HG03378 (cell line): ENCODE measurements around the gene UTP20.

Source experiments
- ATAC-seq: cut with Tn5 transposase; IDR thresholded peaks from one replicate; pipeline ENCODE4 v1.9.1; 2021; ENCODE audit warnings: mild to moderate bottlenecking, moderate library complexity; ENCODE audit not compliant: unreplicated experiment

UTP20 gene

GRCh38 chr12:101424620-101425019 is 144.7 kb downstream of the UTP20 start:
- no peak for ATAC-seq

GRCh38 chr12:101430456-101430855 is 150.6 kb downstream of the UTP20 start:
- no peak for ATAC-seq

GRCh38 chr12:101436136-101436535 is 156.2 kb downstream of the UTP20 start:
- no peak for ATAC-seq
